Measurements from ENCODE around the gene GATD1. TPM values are rescaled to one million over a fixed set of nuclear protein-coding genes. Genes with fewer than 3 reads are reported as not detected.

GATD1 gene
- polyA plus RNA-seq, 3 donors: 47.3 to 62.5 (median 53.8) TPM

GRCh38 chr11:782264-783174 is 5.2 kb upstream of the GATD1 start:
- DNase-seq (ENCODE audit: low read depth in 3 of 3, low spot score in 2 of 3): no peak

DNA sequence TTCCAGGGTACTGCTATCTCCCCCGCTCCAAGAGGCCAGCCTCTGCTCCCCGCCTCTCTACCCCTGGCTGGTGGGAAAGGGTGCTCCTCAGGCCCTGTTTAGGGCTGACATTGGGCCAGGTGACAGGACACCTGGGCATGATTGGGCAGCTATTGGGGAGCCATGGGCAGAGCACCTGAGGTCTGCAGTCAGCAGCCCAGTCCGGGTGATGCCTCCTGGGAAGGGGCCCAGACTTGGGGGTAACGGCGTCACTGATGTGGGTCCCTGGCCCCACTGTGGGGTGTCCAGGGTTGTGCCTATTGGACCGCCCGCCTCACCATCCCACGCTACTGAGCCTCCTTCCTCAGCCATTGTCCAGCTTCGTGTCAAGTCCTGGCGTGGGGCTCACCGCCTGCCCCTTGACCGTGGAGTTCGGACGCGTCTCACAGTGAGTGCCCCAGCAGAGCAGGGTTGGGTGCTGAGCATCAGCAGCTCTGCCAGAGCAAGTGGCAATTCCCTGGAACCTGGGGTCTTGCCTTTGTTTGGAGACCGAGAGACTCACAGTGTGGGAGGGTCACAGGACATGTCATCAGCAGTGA is 2.8 kb upstream of the GATD1 start:
- DNase-seq (ENCODE audit: low read depth in 3 of 3, low spot score in 2 of 3): no peak

- DNase-seq (ENCODE audit: low read depth in 3 of 3, low spot score in 2 of 3): no peak
Observed at GRCh38 chr11:778976-779954, 2.0 kb upstream of the GATD1 start.

DNA sequence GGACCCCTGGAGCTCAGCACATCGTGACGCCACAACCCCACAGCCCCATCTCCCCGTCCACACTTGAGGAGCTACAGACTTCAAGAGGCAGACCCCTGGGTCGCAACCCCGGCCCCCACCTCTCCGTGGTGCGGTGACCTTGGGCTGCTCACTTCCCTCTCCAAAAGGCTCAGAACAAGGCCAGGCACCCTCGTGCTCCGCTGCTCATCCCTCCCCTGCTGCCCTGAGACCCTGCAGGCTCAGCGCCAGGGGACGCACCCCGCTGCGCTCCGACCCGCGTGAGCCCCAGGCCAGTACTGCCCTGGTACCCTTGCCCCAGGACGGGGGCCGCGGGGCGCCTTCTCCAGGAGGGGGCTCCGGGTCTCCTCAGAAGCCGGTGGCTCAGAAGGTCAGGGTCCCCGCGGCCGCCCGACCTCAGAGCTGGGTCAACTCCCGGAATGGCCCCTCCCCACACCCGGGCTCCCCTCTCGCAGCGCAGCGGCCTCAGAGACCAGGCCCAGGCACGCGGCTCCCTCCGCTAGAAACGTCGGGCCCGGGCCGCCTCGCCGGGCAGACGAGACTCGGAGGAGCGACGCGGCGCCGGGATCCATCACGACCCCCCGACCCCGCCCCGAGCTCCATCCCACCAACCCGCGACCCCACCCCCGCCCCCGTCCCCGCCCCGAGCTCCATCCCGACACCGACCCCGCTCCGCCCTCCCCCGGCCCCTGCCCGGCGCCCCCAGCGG is 563 bp downstream of the GATD1 start:
- DNase-seq (ENCODE audit: low read depth in 3 of 3, low spot score in 2 of 3): no peak

- DNase-seq (ENCODE audit: low read depth in 3 of 3, low spot score in 2 of 3): no peak
Observed at GRCh38 chr11:776263-776560, 1.1 kb downstream of the GATD1 start.

GRCh38 chr11:774873-775592 is 2.3 kb downstream of the GATD1 start:
- no peak for DNase-seq (ENCODE audit: low read depth in 3 of 3, low spot score in 2 of 3)

DNA sequence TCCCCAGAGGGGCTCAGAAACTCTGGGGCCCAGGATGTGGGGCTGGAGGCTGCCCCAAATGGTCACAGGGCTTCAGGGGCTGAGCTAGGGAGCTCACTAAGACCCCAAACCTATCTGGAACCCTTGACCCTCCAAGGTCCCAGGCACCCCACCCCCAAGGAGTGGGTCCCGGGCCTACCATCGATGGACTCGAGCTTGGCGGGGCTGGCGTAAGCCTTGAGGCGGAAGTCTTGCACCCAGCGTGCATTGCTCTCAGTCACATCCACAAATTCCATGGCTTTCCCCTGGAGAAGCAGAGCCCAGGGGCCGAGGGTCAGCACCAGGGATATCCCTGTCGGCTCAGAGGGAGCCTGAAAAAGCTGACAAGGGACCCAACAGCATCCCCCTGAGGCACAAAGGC is 3.5 kb downstream of the GATD1 start:
- no peak for DNase-seq (ENCODE audit: low read depth in 3 of 3, low spot score in 2 of 3)

GRCh38 chr11:773425-773824 is 3.9 kb downstream of the GATD1 start:
- no peak for DNase-seq (ENCODE audit: low read depth in 3 of 3, low spot score in 2 of 3)

DNA sequence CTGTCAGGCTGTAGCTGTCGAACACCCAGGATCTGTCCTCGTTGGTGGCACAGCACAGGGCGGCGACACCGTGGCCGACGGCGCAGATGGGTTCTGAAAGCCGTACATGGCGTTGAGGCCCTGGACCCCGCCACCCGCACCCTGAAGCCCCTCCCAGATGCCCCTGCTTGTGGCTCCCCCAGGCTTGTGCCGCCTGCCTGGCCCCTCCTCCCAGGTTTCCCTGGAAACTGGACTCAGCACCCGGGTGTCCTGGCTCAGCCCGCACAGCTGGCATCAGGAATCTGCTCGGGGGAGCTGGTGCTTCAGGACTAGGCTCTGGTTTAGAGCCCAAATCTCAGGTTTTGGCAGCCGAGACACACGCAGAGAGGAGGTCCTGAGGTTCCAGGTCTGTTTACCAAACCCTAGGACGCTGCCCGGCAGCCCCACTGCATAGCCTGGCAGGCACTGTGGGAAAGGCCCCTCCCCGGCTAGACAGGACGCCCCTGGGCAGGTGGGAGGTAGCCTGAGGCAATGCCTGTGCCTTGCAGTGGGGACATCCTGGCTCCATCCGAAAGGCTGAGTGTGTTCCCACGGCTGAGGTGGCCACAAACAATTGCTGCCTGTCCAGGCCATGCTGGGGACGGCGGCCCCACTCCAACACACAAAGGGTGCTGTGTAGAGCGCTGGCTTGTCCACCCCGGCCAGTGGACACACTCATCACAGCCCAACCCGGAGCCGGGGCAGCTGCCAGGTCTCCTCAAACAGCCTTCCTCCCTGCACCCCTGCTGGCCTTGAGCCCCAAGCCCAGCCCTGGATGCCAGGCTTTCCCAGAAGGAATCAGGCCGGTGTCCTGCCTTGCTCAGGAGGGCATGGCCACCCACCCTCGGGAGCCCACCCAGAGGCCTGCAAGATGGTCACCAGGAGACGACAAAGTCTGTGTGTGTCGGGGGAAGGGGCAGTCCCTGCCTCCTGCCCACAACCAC is 4.6 kb downstream of the GATD1 start:
- no peak for DNase-seq (ENCODE audit: low read depth in 3 of 3, low spot score in 2 of 3)

DNA sequence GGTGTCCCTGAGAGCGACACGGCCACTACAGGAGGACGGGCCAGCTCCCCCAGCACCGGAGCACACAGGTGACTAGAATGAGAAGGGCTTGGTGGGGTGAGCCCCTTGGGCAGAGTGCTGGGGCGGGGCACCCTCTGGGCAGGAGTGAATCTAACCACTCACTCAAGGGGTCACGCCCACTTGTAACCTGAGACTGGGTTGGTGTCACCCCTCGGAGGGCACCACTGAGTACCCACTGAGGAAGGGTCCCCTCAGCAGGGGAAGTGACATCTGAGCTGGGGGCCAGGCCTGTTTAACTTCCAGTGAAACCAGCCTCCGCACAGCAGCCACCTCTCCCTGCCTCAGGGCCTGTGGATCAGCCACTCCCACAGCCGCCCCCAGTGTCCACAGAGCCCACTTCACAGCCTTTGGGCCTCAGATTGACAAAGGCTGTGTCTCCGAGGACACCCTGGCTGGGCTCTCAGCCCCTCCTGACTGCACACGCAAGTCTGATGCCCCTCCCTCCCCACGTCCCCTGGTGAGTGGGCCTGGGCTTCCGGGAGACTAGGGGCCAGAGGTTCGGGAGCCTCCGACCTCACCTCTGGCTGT is 5.6 kb downstream of the GATD1 start:
- no peak for DNase-seq (ENCODE audit: low read depth in 3 of 3, low spot score in 2 of 3)

DNA sequence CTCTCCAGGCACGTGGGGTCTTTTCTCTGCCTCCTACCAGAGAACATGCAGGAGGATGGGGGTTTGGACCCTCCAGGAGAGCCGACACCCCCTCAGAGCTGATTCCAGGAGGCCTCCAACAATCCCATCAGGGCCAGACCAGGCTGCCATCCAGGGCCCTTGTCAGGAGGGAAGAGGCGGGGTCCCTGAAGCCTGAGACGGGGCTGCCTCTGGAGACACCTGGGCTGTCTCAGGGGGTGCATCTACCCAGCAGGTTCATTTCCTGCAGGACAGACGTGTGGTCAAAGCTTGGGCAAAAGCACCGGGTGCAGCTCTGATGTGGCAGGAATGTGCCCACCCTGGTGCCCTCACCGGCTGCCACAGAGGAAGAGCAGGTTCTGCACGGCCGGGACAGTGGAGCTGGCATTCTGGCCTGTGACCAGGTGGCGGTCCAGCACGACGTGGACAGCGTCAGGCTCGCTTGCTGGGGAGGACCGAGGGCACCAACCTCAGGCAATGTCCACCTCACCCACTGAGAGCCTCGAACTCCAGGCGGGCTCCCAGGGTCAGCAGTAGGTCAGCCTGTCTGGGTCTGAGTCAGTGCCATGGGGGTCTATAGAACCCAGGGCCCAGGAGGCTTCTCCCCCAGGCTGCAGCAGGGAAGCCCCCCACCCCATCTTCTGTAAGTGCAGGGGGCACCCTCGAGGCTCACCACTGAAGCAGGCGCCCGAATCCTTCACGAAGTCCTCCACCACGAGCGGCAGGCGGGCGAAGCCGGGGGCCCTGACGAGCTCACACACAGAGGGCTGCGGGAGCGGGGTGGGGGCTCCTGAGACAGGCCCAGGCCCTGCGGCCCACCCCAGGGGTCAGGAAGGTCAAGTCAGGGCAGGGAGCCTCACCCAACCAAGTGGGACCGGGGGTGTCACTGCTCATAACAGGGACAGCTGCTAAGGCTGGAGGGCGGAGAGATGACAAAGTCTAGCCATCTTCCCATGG is 6.4 kb downstream of the GATD1 start:
- no peak for DNase-seq (ENCODE audit: low read depth in 3 of 3, low spot score in 2 of 3)

DNA sequence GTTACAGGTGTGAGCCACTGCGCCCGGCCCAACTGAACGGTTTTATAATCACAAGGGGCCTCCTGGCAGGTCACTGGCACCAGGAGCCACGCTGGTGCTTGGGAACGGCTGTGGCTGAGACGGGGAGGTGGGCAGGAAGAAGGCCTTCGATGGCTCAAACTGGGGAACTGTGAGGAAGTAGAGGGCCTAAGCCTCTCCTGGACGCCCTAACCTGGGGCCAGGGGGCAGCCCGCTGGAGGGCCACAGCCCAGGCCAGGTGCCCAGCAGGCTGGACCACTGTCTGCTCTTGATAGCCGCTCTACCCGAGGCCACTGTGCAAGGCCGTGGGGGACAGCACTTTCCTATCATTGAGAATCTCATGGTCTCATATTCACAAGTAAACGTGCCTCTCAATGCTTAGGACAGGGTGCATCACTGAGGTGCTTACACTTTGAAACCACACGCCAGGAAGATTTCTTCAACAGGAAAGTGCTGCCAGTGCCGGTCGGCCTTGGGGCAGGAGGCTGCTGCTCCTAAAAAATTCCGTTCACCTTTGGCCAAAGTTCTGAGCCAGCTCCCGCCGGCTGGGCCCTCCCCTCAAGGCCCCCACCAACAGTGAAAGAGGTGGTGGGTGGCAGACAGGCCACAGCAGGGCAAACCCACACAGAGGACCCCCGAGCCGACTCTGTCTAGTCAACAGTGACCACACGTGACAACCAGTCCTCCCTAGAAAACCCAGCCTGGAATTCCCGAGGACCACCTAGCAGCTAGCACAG is 7.2 kb downstream of the GATD1 start:
- no peak for DNase-seq (ENCODE audit: low read depth in 3 of 3, low spot score in 2 of 3)

GRCh38 chr11:767238-767637 is 10.0 kb downstream of the GATD1 start:
- no peak for DNase-seq (ENCODE audit: low read depth in 3 of 3, low spot score in 2 of 3)

DNA sequence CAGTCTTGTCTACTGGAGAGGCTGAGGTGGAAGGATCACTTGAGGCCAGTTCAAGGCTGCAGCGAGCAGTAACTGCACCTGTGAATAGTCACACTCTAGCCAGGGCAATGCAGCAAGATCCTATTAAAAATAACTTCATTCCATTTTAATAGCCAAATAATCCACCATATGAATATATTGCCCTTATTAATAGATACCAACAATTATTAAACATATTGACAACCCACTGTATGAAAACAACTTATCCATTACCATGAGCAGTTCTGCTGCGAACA is 10.4 kb downstream of the GATD1 start:
- DNase-seq (ENCODE audit: low read depth in 3 of 3, low spot score in 2 of 3): no peak

GRCh38 chr11:766106-766935 is 11.0 kb downstream of the GATD1 start:
- no peak for DNase-seq (ENCODE audit: low read depth in 3 of 3, low spot score in 2 of 3)

GRCh38 chr11:765802-766091 is 11.5 kb downstream of the GATD1 start:
- DNase-seq (ENCODE audit: low read depth in 3 of 3, low spot score in 2 of 3): no peak

Data from right renal cortex interstitium (tissue), 3 donors.